Measurements from ENCODE around the gene NKAIN1. TPM values are rescaled to one million over a fixed set of nuclear protein-coding genes. Genes with fewer than 3 reads are reported as not detected.
"Not testable (repeated sequence)": the region's sequence is repeated elsewhere in the genome, so short reads cannot be mapped to it uniquely, and the experiment has no call there.

The NKAIN1 gene
- total RNA-seq, 1 experiment from 2014 or later = 36.8 TPM

DNA sequence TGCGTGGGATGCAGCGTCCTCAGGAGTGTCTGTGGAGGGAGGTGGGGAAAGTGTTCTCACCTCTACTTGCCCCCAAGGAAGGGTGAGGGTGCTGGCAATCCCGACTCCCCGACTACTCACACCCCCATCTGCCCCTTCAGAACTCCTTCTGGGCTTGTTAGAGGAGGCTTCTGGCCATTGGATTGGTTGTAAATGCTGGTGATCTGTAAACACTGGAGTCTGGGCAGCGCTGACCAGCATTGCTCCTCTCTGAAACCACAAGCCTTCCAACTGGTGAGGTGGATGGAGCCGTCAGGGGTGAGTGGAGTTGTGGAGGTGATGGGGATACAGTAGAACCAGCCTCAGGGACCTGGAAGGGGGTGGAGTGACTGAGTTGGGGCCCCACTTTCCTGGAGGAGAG is 59.3 kb downstream of the NKAIN1 start:
- no peak overlapping the region for H3K4me3 Mint-ChIP-seq
- ChIA-PET CTCF (interaction anchor here (1.5 to 2.0 kb wide), 3 partner anchors 10 to 269 kb away, joined by 6 to 11 read pairs (median 10); partner anchors contain the start of gene FABP3), POLR2A (no interaction called here)
- peaks cover 11% of the 10 kb centered on the region for H3K36me3 Mint-ChIP-seq
- H3K9me3 Mint-ChIP-seq = peaks cover 6% of the 10 kb centered on the region
- H3K4me1 Mint-ChIP-seq = 0 out of 2 replicates have a peak, but pooled peaks cover 2% of the 10 kb centered on the region
- 0 out of 2 replicates have a peak, but pooled peaks cover 4% of the 10 kb centered on the region for H3K27me3 Mint-ChIP-seq (ENCODE audit: low read depth)
- no peak overlapping the region for H3K27ac Mint-ChIP-seq
- TF ChIP-seq SP1 (CRISPR knock-in tag; conservative IDR thresholded peaks at IDR 0.05) (no peak), ZNF396 (CRISPR knock-in tag; IDR thresholded peaks at IDR 0.05; ENCODE audit: borderline replicate concordance) (no peak), PRRX2 (CRISPR knock-in tag; IDR thresholded peaks at IDR 0.05) (no peak), ESRRA (CRISPR knock-in tag; IDR thresholded peaks at IDR 0.05; ENCODE audit: borderline replicate concordance) (no peak), ZNF423 (CRISPR knock-in tag; IDR thresholded peaks at IDR 0.05) (no peak), TEAD4 (CRISPR knock-in tag; IDR thresholded peaks at IDR 0.05) (no peak), ZBTB21 (CRISPR knock-in tag; IDR thresholded peaks at IDR 0.05; ENCODE audit: borderline replicate concordance) (no peak), NR2C2 (CRISPR knock-in tag; IDR thresholded peaks at IDR 0.05) (no peak), RORB (CRISPR knock-in tag; IDR thresholded peaks at IDR 0.05) (no peak)
- TF ChIP-seq, protein P1, sequence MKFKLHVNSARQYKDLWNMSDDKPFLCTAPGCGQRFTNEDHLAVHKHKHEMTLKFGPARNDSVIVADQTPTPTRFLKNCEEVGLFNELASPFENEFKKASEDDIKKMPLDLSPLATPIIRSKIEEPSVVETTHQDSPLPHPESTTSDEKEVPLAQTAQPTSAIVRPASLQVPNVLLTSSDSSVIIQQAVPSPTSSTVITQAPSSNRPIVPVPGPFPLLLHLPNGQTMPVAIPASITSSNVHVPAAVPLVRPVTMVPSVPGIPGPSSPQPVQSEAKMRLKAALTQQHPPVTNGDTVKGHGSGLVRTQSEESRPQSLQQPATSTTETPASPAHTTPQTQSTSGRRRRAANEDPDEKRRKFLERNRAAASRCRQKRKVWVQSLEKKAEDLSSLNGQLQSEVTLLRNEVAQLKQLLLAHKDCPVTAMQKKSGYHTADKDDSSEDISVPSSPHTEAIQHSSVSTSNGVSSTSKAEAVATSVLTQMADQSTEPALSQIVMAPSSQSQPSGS (CRISPR knock-in tag; IDR thresholded peaks at IDR 0.05; ENCODE audit: borderline replicate concordance, low read depth) = no peak
- TF ChIP-seq, protein P2, sequence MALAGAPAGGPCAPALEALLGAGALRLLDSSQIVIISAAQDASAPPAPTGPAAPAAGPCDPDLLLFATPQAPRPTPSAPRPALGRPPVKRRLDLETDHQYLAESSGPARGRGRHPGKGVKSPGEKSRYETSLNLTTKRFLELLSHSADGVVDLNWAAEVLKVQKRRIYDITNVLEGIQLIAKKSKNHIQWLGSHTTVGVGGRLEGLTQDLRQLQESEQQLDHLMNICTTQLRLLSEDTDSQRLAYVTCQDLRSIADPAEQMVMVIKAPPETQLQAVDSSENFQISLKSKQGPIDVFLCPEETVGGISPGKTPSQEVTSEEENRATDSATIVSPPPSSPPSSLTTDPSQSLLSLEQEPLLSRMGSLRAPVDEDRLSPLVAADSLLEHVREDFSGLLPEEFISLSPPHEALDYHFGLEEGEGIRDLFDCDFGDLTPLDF (CRISPR knock-in tag; IDR thresholded peaks at IDR 0.05) = no peak
- TF ChIP-seq, protein P3, sequence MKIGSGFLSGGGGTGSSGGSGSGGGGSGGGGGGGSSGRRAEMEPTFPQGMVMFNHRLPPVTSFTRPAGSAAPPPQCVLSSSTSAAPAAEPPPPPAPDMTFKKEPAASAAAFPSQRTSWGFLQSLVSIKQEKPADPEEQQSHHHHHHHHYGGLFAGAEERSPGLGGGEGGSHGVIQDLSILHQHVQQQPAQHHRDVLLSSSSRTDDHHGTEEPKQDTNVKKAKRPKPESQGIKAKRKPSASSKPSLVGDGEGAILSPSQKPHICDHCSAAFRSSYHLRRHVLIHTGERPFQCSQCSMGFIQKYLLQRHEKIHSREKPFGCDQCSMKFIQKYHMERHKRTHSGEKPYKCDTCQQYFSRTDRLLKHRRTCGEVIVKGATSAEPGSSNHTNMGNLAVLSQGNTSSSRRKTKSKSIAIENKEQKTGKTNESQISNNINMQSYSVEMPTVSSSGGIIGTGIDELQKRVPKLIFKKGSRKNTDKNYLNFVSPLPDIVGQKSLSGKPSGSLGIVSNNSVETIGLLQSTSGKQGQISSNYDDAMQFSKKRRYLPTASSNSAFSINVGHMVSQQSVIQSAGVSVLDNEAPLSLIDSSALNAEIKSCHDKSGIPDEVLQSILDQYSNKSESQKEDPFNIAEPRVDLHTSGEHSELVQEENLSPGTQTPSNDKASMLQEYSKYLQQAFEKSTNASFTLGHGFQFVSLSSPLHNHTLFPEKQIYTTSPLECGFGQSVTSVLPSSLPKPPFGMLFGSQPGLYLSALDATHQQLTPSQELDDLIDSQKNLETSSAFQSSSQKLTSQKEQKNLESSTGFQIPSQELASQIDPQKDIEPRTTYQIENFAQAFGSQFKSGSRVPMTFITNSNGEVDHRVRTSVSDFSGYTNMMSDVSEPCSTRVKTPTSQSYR (CRISPR knock-in tag; IDR thresholded peaks at IDR 0.05) = no peak
- TF ChIP-seq, protein P4, sequence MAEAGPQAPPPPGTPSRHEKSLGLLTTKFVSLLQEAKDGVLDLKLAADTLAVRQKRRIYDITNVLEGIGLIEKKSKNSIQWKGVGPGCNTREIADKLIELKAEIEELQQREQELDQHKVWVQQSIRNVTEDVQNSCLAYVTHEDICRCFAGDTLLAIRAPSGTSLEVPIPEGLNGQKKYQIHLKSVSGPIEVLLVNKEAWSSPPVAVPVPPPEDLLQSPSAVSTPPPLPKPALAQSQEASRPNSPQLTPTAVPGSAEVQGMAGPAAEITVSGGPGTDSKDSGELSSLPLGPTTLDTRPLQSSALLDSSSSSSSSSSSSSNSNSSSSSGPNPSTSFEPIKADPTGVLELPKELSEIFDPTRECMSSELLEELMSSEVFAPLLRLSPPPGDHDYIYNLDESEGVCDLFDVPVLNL (CRISPR knock-in tag; IDR thresholded peaks at IDR 0.05; ENCODE audit: borderline replicate concordance, low read depth) = no peak
- TF ChIP-seq, protein P5, sequence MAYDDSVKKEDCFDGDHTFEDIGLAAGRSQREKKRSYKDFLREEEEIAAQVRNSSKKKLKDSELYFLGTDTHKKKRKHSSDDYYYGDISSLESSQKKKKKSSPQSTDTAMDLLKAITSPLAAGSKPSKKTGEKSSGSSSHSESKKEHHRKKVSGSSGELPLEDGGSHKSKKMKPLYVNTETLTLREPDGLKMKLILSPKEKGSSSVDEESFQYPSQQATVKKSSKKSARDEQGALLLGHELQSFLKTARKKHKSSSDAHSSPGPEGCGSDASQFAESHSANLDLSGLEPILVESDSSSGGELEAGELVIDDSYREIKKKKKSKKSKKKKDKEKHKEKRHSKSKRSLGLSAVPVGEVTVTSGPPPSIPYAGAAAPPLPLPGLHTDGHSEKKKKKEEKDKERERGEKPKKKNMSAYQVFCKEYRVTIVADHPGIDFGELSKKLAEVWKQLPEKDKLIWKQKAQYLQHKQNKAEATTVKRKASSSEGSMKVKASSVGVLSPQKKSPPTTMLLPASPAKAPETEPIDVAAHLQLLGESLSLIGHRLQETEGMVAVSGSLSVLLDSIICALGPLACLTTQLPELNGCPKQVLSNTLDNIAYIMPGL (CRISPR knock-in tag; IDR thresholded peaks at IDR 0.05) = no peak
- TF ChIP-seq, protein P6, sequence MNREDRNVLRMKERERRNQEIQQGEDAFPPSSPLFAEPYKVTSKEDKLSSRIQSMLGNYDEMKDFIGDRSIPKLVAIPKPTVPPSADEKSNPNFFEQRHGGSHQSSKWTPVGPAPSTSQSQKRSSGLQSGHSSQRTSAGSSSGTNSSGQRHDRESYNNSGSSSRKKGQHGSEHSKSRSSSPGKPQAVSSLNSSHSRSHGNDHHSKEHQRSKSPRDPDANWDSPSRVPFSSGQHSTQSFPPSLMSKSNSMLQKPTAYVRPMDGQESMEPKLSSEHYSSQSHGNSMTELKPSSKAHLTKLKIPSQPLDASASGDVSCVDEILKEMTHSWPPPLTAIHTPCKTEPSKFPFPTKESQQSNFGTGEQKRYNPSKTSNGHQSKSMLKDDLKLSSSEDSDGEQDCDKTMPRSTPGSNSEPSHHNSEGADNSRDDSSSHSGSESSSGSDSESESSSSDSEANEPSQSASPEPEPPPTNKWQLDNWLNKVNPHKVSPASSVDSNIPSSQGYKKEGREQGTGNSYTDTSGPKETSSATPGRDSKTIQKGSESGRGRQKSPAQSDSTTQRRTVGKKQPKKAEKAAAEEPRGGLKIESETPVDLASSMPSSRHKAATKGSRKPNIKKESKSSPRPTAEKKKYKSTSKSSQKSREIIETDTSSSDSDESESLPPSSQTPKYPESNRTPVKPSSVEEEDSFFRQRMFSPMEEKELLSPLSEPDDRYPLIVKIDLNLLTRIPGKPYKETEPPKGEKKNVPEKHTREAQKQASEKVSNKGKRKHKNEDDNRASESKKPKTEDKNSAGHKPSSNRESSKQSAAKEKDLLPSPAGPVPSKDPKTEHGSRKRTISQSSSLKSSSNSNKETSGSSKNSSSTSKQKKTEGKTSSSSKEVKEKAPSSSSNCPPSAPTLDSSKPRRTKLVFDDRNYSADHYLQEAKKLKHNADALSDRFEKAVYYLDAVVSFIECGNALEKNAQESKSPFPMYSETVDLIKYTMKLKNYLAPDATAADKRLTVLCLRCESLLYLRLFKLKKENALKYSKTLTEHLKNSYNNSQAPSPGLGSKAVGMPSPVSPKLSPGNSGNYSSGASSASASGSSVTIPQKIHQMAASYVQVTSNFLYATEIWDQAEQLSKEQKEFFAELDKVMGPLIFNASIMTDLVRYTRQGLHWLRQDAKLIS (CRISPR knock-in tag; IDR thresholded peaks at IDR 0.05; ENCODE audit: borderline replicate concordance) = no peak
- TF ChIP-seq, protein P7, sequence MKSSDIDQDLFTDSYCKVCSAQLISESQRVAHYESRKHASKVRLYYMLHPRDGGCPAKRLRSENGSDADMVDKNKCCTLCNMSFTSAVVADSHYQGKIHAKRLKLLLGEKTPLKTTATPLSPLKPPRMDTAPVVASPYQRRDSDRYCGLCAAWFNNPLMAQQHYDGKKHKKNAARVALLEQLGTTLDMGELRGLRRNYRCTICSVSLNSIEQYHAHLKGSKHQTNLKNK (CRISPR knock-in tag; IDR thresholded peaks at IDR 0.05) = no peak
- TF ChIP-seq, protein P8, sequence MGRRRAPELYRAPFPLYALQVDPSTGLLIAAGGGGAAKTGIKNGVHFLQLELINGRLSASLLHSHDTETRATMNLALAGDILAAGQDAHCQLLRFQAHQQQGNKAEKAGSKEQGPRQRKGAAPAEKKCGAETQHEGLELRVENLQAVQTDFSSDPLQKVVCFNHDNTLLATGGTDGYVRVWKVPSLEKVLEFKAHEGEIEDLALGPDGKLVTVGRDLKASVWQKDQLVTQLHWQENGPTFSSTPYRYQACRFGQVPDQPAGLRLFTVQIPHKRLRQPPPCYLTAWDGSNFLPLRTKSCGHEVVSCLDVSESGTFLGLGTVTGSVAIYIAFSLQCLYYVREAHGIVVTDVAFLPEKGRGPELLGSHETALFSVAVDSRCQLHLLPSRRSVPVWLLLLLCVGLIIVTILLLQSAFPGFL (CRISPR knock-in tag; IDR thresholded peaks at IDR 0.05; ENCODE audit: borderline replicate concordance) = no peak
- TF ChIP-seq, protein P9, sequence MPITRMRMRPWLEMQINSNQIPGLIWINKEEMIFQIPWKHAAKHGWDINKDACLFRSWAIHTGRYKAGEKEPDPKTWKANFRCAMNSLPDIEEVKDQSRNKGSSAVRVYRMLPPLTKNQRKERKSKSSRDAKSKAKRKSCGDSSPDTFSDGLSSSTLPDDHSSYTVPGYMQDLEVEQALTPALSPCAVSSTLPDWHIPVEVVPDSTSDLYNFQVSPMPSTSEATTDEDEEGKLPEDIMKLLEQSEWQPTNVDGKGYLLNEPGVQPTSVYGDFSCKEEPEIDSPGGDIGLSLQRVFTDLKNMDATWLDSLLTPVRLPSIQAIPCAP (CRISPR knock-in tag; IDR thresholded peaks at IDR 0.05) = no peak
- no peak for ATAC-seq
- no peak for DNase-seq (ENCODE audit: low spot score)

DNA sequence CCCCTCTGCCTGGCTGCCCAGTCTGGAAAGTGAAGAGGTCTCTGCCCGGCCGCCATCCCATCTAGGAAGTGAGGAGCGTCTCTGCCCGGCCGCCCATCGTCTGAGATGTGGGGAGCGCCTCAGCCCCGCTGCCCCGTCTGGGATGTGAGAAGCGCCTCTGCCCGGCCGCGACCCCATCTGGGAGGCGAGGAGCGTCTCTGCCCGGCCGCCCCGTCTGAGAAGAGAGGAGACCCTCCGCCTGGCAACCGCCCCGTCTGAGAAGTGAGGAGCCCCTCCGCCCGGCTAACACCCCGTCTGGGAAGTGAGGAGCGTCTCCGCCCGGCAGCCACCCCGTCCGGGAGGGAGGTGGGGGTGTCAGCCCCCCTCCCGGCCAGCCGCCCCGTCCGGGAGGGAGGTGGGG is 63.4 kb downstream of the NKAIN1 start:
- CTCF ChIA-PET; POLR2A ChIA-PET; H3K27me3 Mint-ChIP-seq (ENCODE audit: low read depth); H3K27ac Mint-ChIP-seq; H3K4me3 Mint-ChIP-seq; ATAC-seq; H3K4me1 Mint-ChIP-seq; DNase-seq (ENCODE audit: low spot score): not testable (repeated sequence)
- peaks cover 19% of the 10 kb centered on the region for H3K36me3 Mint-ChIP-seq
- peaks cover 14% of the 10 kb centered on the region for H3K9me3 Mint-ChIP-seq
